Liver (tissue), 9 donors: ENCODE data around the gene GALNTL6. TPM values are rescaled to one million over a fixed set of nuclear protein-coding genes. Genes with fewer than 3 reads are reported as not detected.

Experiments
- DNase-seq: peaks from one replicate; pipeline ENCODE4 v3.0.0-alpha.2; 2017; ENCODE audit warnings: low spot score
- H3K27ac ChIP-seq, 2 donors: one replicate each; pipeline ENCODE4 v1.7.0; 2013; ENCODE audit warnings: inconsistent platforms in 2 of 2, low read length in 2 of 2, control low read depth in 1 of 2, low read depth in 1 of 2, mild to moderate bottlenecking in 1 of 2
- H3K27me3 ChIP-seq, 4 donors: one replicate each; pipeline versions ENCODE4 v1.6.1 to v1.7.0; 2013; ENCODE audit warnings: low read length in 3 of 4, inconsistent platforms in 1 of 4, mild to moderate bottlenecking in 1 of 4, moderate library complexity in 1 of 4; ENCODE audit not compliant: control insufficient read depth in 4 of 4, insufficient read depth in 4 of 4
- H3K36me3 ChIP-seq, 4 donors: one replicate each; pipeline versions ENCODE4 v1.6.1 to v1.7.0; 2013; ENCODE audit warnings: low read length in 3 of 4, mild to moderate bottlenecking in 3 of 4, low read depth in 1 of 4, moderate library complexity in 1 of 4; ENCODE audit not compliant: control insufficient read depth in 4 of 4, insufficient read depth in 3 of 4
- H3K4me1 ChIP-seq, 4 donors: one replicate each; pipeline versions ENCODE4 v1.6.1 to v1.7.0; 2013; ENCODE audit warnings: low read length in 3 of 4, mild to moderate bottlenecking in 3 of 4, moderate library complexity in 1 of 4; ENCODE audit not compliant: control insufficient read depth in 4 of 4, insufficient read depth in 4 of 4
- H3K4me3 ChIP-seq, 3 donors: one replicate each; pipeline versions ENCODE4 v1.6.1 to v1.7.0; 2013; ENCODE audit warnings: low read length in 3 of 3, control low read depth in 1 of 3, low read depth in 1 of 3, mild to moderate bottlenecking in 1 of 3
- H3K9ac ChIP-seq, 2 donors: one replicate each; pipeline ENCODE4 v1.7.0; 2013; ENCODE audit warnings: low read length in 2 of 2, mild to moderate bottlenecking in 2 of 2, moderate library complexity in 2 of 2, control low read depth in 1 of 2, low read depth in 1 of 2
- H3K9me3 ChIP-seq, 4 donors: one replicate each; pipeline versions ENCODE4 v1.6.1 to v1.7.0; 2013; ENCODE audit warnings: low read length in 3 of 4; ENCODE audit not compliant: control insufficient read depth in 4 of 4
- ATF3 ChIP-seq: IDR thresholded peaks from 2 replicates; pipeline ENCODE4 v1.6.1; 2016; ENCODE audit warnings: antibody characterized with exemption
- CTCF ChIP-seq: fragments of 150-350 bp; IDR thresholded peaks from 2 replicates; pipeline ENCODE4 v1.5.1; 2017; ENCODE audit warnings: improper control_type of control experiment, low read depth, low read length; ENCODE audit not compliant: missing input control
- EGR1 ChIP-seq, 2 donors: IDR thresholded peaks; 2 replicates each; pipeline ENCODE4 v1.6.1; 2016 to 2018; ENCODE audit warnings: antibody characterized with exemption in 2 of 2, low read depth in 2 of 2
- FOXA2 ChIP-seq: IDR thresholded peaks from 2 replicates; pipeline ENCODE4 v1.6.1; 2016; ENCODE audit warnings: antibody characterized with exemption
- GABPA ChIP-seq, 2 donors: IDR thresholded peaks in 1 of 2; conservative IDR thresholded peaks in 1 of 2; 2 replicates each; pipeline ENCODE4 v1.6.1; 2016; ENCODE audit warnings: antibody characterized with exemption in 2 of 2, mild to moderate bottlenecking in 1 of 2, moderate library complexity in 1 of 2
- HNF4A ChIP-seq, 2 donors: conservative IDR thresholded peaks; 2 replicates each; pipeline ENCODE4 v1.6.1; 2016; ENCODE audit warnings: antibody characterized with exemption in 2 of 2, mild to moderate bottlenecking in 2 of 2
- HNF4G ChIP-seq: IDR thresholded peaks from 2 replicates; pipeline ENCODE4 v1.6.1; 2016; ENCODE audit warnings: antibody characterized with exemption
- JUND ChIP-seq, 2 donors: IDR thresholded peaks; 2 replicates each; pipeline ENCODE4 v1.6.1; 2016; ENCODE audit warnings: antibody characterized with exemption in 2 of 2
- RAD21 ChIP-seq, 2 donors: IDR thresholded peaks; 2 replicates each; pipeline ENCODE4 v1.6.1; 2016; ENCODE audit warnings: antibody characterized with exemption in 2 of 2, mild to moderate bottlenecking in 2 of 2
- REST ChIP-seq: IDR thresholded peaks from 2 replicates; pipeline ENCODE4 v1.6.1; 2016; ENCODE audit warnings: antibody characterized with exemption, mild to moderate bottlenecking
- RXRA ChIP-seq, 2 donors: IDR thresholded peaks; 2 replicates each; pipeline ENCODE4 v1.6.1; 2017 to 2018; ENCODE audit warnings: antibody characterized with exemption in 2 of 2, mild to moderate bottlenecking in 1 of 2
- YY1 ChIP-seq: IDR thresholded peaks from 2 replicates; pipeline ENCODE4 v1.6.1; 2016; ENCODE audit warnings: antibody characterized with exemption, mild to moderate bottlenecking
- WGBS: extraction: QIAGEN DNeasy Blood & Tissue Kit; methylation state at CpG from one replicate; pipeline ENCODE4 v1.1.7; 2013; 5-methylcytosine and 5-hydroxymethylcytosine counted together
- polyA plus RNA-seq, 2 donors: library from polyadenylated mRNA; stranded (reverse) in 1 of 2; unstranded in 1 of 2; fragments of 200-250 nt in 1 of 2; fragments of >200 nt in 1 of 2; fragmentation: Nextera tagmentation in 1 of 2; extraction: Ambion mirVana in 1 of 2; gene quantifications; one replicate each; pipeline versions ENCODE4 v1.2.1 to v1.2.3, GENCODE V29; 2013 to 2015
- total RNA-seq, 2 donors: library from RNA; depleted of rRNA; stranded (reverse); fragments of >200 nt; gene quantifications; one replicate each; pipeline ENCODE4 v1.2.3, GENCODE V29; 2014
- donor health status: healthy.
- donor health status: healthy.
- donor health status: healthy.
- donor health status: healthy.
- donor health status: healthy.

GALNTL6 gene
- total and polyA plus RNA-seq, 4 donors: 0.06 to 0.08 TPM; not detected in 2

GRCh38 chr4:172865103-172865502 is 1051.9 kb downstream of the GALNTL6 start:
- H3K36me3 ChIP-seq: no peaks in the 10 kb centered on the region
- H3K27me3 ChIP-seq: no peaks in the 10 kb centered on the region
- TF ChIP-seq HNF4A (conservative IDR thresholded peaks at IDR 0.05) (peak; percentile 43 to 58), ATF3 (no peak), CTCF (no peak), RXRA (IDR thresholded peaks at IDR 0.05) (peak in 1 of 2 donors; percentile 26)
- H3K27ac ChIP-seq: no peak overlapping the region
- H3K4me1 ChIP-seq: peaks cover 4 to 23% (median 9%) of the 10 kb centered on the region in 4 donors
- H3K9ac ChIP-seq: no peak overlapping the region
- H3K4me3 ChIP-seq: no peak overlapping the region
- 26% methylated on average over 2 of the region's 2 CpGs for WGBS
- no peaks in the 10 kb centered on the region for H3K9me3 ChIP-seq
- no peak for DNase-seq

GRCh38 chr4:172865531-172866127 is 1052.4 kb downstream of the GALNTL6 start:
- Histone ChIP-seq H3K27ac (no peak overlapping the region), H3K4me1 (peaks cover 4 to 23% (median 9%) of the 10 kb centered on the region in 4 donors), H3K9me3 (no peaks in the 10 kb centered on the region), H3K36me3 (no peaks in the 10 kb centered on the region), H3K4me3 (no peak overlapping the region), H3K27me3 (no peaks in the 10 kb centered on the region), H3K9ac (no peak overlapping the region)
- no peak for DNase-seq
- WGBS: 45% methylated on average over 4 of the region's 4 CpGs
- TF ChIP-seq CTCF (no peak), RAD21 (IDR thresholded peaks at IDR 0.05) (peak; percentile 18 to 28)

GRCh38 chr4:172866421-172866820 is 1053.2 kb downstream of the GALNTL6 start:
- DNase-seq: no peak
- Histone ChIP-seq H3K4me1 (peaks cover 4 to 23% (median 9%) of the 10 kb centered on the region in 4 donors), H3K4me3 (no peak overlapping the region), H3K27ac (no peak overlapping the region), H3K27me3 (no peaks in the 10 kb centered on the region), H3K36me3 (no peaks in the 10 kb centered on the region), H3K9ac (no peak overlapping the region), H3K9me3 (no peaks in the 10 kb centered on the region)
- no peak for TF ChIP-seq ATF3
- no peak for TF ChIP-seq REST
- no peak for TF ChIP-seq YY1
- TF ChIP-seq EGR1 (IDR thresholded peaks at IDR 0.05; ENCODE audit: low read depth in 2 of 2): no peak
- no peak for TF ChIP-seq FOXA2
- TF ChIP-seq GABPA (IDR thresholded peaks at IDR 0.05 in 1 of 2, conservative IDR thresholded peaks at IDR 0.05 in 1 of 2): no peak
- no peak for TF ChIP-seq HNF4G
- no peak for TF ChIP-seq JUND (IDR thresholded peaks at IDR 0.05)
- 88% methylated on average over 4 of the region's 4 CpGs for WGBS
